ENCODE measurements around the gene ZNHIT3. TPM values are rescaled to one million over a fixed set of nuclear protein-coding genes. Genes with fewer than 3 reads are reported as not detected.
A peak's percentile ranks its signal among the peaks of the same experiment; 100 is the strongest.

ZNHIT3 gene
- total and polyA plus RNA-seq, 2 of the 13 experiments (the other 11 are each of a cell fraction or from before 2014, with no cell fraction given) = 66.6 to 77.4 TPM

- TF ChIP-seq FOSL2 (CRISPR knock-in tag; IDR thresholded peaks at IDR 0.05) = peak; percentile 49
- peak; percentile 71; the same call in 1 of the 2 replicates for TF ChIP-seq ZMAT3 (CRISPR knock-in tag; conservative IDR thresholded peaks at IDR 0.05)
- no peak for TF ChIP-seq HNRNPK (IDR thresholded peaks at IDR 0.05; ENCODE audit: low read depth, low read length, poor library complexity, severe bottlenecking)
- no peak for TF ChIP-seq SYNCRIP (IDR thresholded peaks at IDR 0.05; ENCODE audit: insufficient read depth, low read depth, low read length)
- TF ChIP-seq ZBTB42 (CRISPR knock-in tag; IDR thresholded peaks at IDR 0.05) = no peak; the same call in 1 of the 2 replicates
- TF ChIP-seq TARDBP (CRISPR knock-in tag; IDR thresholded peaks at IDR 0.05) = peak; percentile 85
- TF ChIP-seq POGZ (CRISPR knock-in tag; IDR thresholded peaks at IDR 0.05) = peak; percentile 38
- no peak for TF ChIP-seq SOX6 (IDR thresholded peaks at IDR 0.05)
- peak; percentile 40; the same call in 1 of the 2 replicates for TF ChIP-seq SOX6 (CRISPR knock-in tag; IDR thresholded peaks at IDR 0.05)
- TF ChIP-seq HMG20A (CRISPR knock-in tag; IDR thresholded peaks at IDR 0.05; ENCODE audit: borderline replicate concordance) = peak; percentile 29; the same call in 1 of the 2 replicates
- 0 out of 2 replicates have a peak, but pooled peaks have one; percentile 25 for TF ChIP-seq ZBTB21 (CRISPR knock-in tag; IDR thresholded peaks at IDR 0.05)
- TF ChIP-seq, protein P1, sequence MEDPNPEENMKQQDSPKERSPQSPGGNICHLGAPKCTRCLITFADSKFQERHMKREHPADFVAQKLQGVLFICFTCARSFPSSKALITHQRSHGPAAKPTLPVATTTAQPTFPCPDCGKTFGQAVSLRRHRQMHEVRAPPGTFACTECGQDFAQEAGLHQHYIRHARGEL (CRISPR knock-in tag; IDR thresholded peaks at IDR 0.05) = 0 out of 2 replicates have a peak, but pooled peaks have one; percentile 28
- TF ChIP-seq AGO2 (optimal IDR thresholded peaks at IDR 0.05; ENCODE audit: low read depth, low read length) = peak; percentile 44
- TF ChIP-seq, protein P2, sequence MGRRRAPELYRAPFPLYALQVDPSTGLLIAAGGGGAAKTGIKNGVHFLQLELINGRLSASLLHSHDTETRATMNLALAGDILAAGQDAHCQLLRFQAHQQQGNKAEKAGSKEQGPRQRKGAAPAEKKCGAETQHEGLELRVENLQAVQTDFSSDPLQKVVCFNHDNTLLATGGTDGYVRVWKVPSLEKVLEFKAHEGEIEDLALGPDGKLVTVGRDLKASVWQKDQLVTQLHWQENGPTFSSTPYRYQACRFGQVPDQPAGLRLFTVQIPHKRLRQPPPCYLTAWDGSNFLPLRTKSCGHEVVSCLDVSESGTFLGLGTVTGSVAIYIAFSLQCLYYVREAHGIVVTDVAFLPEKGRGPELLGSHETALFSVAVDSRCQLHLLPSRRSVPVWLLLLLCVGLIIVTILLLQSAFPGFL (CRISPR knock-in tag; IDR thresholded peaks at IDR 0.05) = no peak
- no peak for TF ChIP-seq GLI4 (CRISPR knock-in tag; IDR thresholded peaks at IDR 0.05; ENCODE audit: borderline replicate concordance)
- TF ChIP-seq ERF (CRISPR knock-in tag; IDR thresholded peaks at IDR 0.05) = peak; percentile 68; the same call in 1 of the 2 replicates
- TF ChIP-seq ZNF776 (CRISPR knock-in tag; IDR thresholded peaks at IDR 0.05) = peak; percentile 77
- TF ChIP-seq ZNF232 (CRISPR knock-in tag; IDR thresholded peaks at IDR 0.05; ENCODE audit: borderline replicate concordance) = no peak
- no peak for TF ChIP-seq TEAD3 (CRISPR knock-in tag; optimal IDR thresholded peaks at IDR 0.05; ENCODE audit: borderline replicate concordance)
- TF ChIP-seq ZNF276 (CRISPR knock-in tag; IDR thresholded peaks at IDR 0.05; ENCODE audit: low read depth) = 0 out of 2 replicates have a peak, but pooled peaks have one; percentile 13
- TF ChIP-seq, protein P3, sequence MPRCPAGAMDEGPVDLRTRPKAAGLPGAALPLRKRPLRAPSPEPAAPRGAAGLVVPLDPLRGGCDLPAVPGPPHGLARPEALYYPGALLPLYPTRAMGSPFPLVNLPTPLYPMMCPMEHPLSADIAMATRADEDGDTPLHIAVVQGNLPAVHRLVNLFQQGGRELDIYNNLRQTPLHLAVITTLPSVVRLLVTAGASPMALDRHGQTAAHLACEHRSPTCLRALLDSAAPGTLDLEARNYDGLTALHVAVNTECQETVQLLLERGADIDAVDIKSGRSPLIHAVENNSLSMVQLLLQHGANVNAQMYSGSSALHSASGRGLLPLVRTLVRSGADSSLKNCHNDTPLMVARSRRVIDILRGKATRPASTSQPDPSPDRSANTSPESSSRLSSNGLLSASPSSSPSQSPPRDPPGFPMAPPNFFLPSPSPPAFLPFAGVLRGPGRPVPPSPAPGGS (CRISPR knock-in tag; IDR thresholded peaks at IDR 0.05) = peak; percentile 60; the same call in 1 of the 2 replicates
- TF ChIP-seq, protein P4, sequence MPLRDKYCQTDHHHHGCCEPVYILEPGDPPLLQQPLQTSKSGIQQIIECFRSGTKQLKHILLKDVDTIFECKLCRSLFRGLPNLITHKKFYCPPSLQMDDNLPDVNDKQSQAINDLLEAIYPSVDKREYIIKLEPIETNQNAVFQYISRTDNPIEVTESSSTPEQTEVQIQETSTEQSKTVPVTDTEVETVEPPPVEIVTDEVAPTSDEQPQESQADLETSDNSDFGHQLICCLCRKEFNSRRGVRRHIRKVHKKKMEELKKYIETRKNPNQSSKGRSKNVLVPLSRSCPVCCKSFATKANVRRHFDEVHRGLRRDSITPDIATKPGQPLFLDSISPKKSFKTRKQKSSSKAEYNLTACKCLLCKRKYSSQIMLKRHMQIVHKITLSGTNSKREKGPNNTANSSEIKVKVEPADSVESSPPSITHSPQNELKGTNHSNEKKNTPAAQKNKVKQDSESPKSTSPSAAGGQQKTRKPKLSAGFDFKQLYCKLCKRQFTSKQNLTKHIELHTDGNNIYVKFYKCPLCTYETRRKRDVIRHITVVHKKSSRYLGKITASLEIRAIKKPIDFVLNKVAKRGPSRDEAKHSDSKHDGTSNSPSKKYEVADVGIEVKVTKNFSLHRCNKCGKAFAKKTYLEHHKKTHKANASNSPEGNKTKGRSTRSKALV (CRISPR knock-in tag; IDR thresholded peaks at IDR 0.05) = no peak
- TF ChIP-seq ZNF883 (CRISPR knock-in tag; IDR thresholded peaks at IDR 0.05; ENCODE audit: not compliant biosample characterization) = peak; percentile 73
These were observed at the start of gene ZNHIT3 (continued) for GRCh38 chr17:36486204-36487194.
